ENCODE measurements around the gene TGFBR3. TPM values are rescaled to one million over a fixed set of nuclear protein-coding genes. Genes with fewer than 3 reads are reported as not detected.

The TGFBR3 gene
- total RNA-seq, 2 donors from 2014 or later, result 14.4 to 27.8 TPM

GRCh38 chr1:91714867-91715381, 171.0 kb downstream of the TGFBR3 start:
- no peak for DNase-seq
- no peak for ATAC-seq
- intact Hi-C loops (cut with DNase I, micrococcal nuclease), result no loop called here

DNA sequence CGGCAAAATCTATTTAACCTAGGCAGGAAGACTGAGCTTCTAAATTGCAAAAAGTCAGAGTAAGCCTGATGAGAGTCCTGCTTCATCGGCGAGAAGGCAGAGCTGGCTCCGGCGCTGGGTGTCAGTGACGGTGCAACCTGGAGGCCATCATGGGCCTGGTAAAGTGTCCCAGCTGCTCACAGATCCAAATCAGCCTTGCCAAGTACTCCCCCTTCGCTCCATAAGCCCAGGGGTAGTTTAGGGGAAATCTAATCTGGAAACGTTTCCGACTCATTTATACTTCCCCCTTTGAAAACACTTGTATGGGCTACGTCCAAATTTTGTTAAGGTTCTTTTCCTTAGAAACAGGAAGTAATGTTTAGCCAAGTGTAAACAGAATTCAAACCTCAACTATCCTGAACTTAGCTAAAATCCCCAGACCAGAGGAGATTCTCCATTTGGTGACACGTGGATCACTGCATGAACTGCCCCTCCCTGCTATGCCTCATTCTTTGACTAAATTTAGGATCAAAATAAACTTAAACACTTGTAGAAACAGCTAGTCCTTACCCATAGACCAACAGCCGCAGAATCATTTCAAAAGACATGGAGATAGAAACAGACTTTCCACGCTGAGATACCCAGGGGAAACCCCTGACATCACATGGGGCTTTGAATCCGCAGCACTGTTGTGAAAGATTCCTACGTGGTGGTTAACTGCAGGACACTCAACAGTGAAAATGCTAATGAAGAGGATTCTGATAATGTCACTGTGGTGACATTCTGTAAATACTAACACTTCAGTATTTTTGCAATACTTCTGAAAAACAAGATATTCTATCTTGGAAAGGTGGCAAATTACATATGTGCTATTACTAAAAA, 172.7 kb downstream of the TGFBR3 start:
- ATAC-seq (no peak), DNase-seq (no peak)
- intact Hi-C loops (cut with DNase I, micrococcal nuclease), result no loop called here

GRCh38 chr1:91712393-91712792, 173.6 kb downstream of the TGFBR3 start:
- DNase-seq (no peak), ATAC-seq (no peak)
- intact Hi-C loops (cut with DNase I, micrococcal nuclease), result no loop called here

- intact Hi-C loops (cut with DNase I, micrococcal nuclease), result no loop called here
- no peak for DNase-seq
- ATAC-seq, result no peak
Measured at GRCh38 chr1:91711504-91712247, 174.3 kb downstream of the TGFBR3 start.

- ATAC-seq (no peak), DNase-seq (no peak)
- intact Hi-C loops (cut with DNase I, micrococcal nuclease), result no loop called here
Measured at GRCh38 chr1:91710261-91710660, 175.7 kb downstream of the TGFBR3 start.

DNA sequence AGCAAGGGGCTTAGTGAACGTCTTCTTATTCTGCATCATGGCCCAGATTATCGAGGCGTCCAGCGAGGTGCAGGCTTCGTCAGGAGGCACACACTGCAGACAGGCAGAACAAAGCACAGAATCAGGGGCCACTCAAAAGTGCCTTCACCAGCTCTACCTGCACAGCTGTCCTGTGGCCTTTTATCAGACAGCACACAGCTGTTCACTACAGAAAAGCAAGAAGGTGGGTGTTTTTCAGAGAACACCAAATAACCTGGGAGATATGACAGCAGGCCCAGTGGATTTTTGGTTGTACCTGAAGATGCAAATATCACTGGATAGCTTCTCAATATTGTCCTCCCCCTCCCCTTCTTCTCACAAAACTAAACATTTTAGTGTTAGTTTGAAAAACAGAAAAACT, 177.3 kb downstream of the TGFBR3 start:
- intact Hi-C loops (cut with DNase I, micrococcal nuclease), result no loop called here
- no peak for ATAC-seq

GRCh38 chr1:91707890-91708218, 178.1 kb downstream of the TGFBR3 start:
- peak; percentile 61 for ATAC-seq
- intact Hi-C loops (cut with DNase I, micrococcal nuclease), result no loop called here
- no peak for DNase-seq

More for the DNA sequence above, 177.3 kb downstream of the TGFBR3 start:
- no peak for DNase-seq

DNA sequence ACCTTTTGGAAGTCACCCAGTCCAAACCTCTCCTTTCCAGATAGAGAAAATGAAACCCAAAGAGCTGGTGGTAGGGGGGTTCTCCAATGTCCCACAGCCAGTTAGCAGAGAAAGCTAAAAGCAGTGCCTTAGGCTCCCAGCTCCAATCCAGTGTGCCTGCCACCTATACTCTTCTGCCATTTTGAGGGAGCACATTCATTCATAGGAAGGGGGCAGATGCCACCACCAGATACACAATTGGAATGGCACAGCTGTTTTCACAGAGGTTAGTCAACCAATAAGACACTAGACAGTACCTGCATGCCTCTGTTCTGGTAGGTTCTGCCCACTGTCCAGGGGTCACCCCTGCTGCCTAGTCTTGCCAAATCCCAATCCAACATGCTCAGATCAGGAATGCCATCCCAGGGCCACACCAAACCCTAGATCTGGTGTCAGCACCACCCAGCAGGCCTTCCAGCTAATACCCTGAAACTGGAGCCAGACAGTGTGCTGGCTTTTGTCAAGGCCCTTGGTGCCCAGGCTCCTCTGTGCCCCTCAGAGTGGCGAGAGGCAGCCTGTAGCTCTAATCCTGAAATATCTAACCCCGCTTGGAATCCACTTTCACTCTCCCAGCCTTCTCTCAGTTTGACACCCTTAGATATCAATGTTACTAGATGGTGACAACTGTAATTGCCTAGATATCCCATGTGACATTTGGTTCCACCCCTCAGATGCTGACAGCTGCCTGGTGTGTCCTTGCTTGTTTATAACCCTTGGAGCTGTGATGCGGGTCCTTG, 178.6 kb downstream of the TGFBR3 start:
- ATAC-seq (no peak), DNase-seq (no peak)
- intact Hi-C loops (cut with DNase I, micrococcal nuclease), result no loop called here

GRCh38 chr1:91706140-91706957, 179.6 kb downstream of the TGFBR3 start:
- DNase-seq (no peak), ATAC-seq (no peak)
- intact Hi-C loops (cut with DNase I, micrococcal nuclease), result no loop called here

GRCh38 chr1:91704746-91705145, 181.2 kb downstream of the TGFBR3 start:
- ATAC-seq, result no peak
- DNase-seq, result no peak
- intact Hi-C loops (cut with DNase I, micrococcal nuclease), result no loop called here

DNA sequence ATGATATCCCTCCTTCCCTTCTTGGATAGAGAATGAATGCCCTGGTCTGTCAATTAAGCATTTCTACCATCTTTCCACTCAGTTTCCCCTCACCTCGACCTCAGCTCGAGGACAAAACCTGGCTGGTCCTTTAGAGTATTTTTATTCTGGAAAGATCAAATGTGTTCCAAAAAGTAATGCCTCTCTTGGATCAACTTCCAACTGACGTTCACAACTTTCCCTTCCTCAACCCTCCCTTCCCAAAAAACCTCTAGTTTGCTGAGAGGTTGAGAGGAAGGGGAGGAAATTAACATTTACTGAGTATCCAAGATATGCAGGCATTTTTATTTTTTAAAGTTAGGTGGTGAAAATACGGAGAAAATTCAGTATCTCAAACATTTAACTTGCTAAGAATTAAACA, 182.9 kb downstream of the TGFBR3 start:
- ATAC-seq (no peak), DNase-seq (no peak)
- intact Hi-C loops (cut with DNase I, micrococcal nuclease), result no loop called here

DNA sequence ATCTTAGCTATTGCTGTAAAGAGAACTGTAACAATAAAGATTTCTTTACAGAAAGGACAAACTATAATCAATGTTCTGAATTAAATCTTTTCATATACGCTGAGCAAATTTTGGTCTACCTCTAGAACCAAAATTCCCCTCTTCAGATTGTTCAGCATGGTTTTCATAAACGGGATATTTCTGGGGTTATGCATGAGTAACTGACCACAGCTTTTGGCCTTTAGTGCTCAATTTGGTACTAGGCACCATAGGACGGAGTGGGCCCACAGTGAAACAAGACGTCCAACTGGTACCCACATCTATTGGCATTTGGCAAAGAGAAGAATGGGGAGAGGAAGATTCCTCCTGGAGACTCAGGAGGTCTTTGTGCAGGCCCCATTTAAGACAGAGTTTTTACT, 184.5 kb downstream of the TGFBR3 start:
- intact Hi-C loops (cut with DNase I, micrococcal nuclease), result no loop called here
- ATAC-seq, result no peak
- DNase-seq, result no peak

- no peak for ATAC-seq
- intact Hi-C loops (cut with DNase I, micrococcal nuclease), result no loop called here
- no peak for DNase-seq
Measured at GRCh38 chr1:91700771-91701471, 185.0 kb downstream of the TGFBR3 start.

- DNase-seq (no peak), ATAC-seq (no peak)
- intact Hi-C loops (cut with DNase I, micrococcal nuclease), result no loop called here
Measured at GRCh38 chr1:91700332-91700731, 185.6 kb downstream of the TGFBR3 start.

DNA sequence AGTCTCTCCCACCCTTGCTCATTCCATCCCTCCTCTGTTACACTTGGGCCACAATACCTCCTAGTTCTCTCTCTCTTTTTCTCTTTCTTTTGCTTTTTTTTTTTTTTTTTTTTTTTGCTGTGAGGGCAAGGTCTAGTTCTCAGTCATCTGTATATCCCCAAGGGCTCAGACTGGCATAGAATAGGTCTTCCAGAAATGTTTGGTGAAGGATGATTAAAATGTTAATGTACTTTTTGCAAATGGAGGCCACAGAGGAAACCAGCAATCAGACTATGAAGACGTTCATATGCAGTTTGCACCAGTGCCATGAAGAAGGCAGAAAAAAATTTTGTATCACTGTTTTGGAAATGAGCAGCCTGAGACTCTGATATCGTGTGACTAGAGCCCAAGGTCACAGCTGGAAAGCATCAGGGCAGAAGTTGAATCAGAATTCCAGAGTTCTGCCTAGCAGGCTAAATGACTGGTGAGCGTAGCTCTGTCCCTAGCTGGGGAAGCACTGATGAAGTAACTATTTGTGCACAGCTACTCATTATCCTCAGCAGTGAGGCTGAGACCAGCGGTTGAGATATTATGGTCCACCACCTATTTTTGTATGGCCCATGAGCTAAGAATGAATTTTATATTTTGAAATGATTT, 186.5 kb downstream of the TGFBR3 start:
- ATAC-seq (no peak), DNase-seq (no peak)
- intact Hi-C loops (cut with DNase I, micrococcal nuclease), result loop anchor here in 1 of 2 donors (10.0 kb wide), 1 partner anchor 185 kb away; the partner anchor contains the start of gene TGFBR3

DNA sequence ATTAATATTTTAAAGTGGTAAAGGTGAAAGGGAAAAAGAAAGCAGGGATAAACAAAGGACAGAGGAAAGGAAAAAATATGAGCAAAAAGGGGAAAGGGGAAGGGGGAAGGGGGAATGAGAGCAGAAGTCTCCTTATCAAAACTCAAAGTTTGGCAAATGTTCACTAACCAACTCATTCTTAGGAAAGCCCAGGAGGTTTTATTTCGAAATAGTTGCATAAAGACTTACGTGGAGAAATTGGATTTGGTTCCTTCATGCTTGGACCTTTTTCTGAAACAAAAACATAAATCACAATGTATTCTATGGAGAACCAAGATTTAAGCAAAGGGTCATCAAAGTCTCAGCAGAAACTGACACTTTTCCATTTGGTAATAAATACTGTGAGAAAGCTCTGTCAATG, 188.1 kb downstream of the TGFBR3 start:
- DNase-seq (no peak), ATAC-seq (no peak)
- intact Hi-C loops (cut with DNase I, micrococcal nuclease), result loop anchor here in 1 of 2 donors (10.0 kb wide), 1 partner anchor 187 kb away; the partner anchor contains the start of gene TGFBR3

DNA sequence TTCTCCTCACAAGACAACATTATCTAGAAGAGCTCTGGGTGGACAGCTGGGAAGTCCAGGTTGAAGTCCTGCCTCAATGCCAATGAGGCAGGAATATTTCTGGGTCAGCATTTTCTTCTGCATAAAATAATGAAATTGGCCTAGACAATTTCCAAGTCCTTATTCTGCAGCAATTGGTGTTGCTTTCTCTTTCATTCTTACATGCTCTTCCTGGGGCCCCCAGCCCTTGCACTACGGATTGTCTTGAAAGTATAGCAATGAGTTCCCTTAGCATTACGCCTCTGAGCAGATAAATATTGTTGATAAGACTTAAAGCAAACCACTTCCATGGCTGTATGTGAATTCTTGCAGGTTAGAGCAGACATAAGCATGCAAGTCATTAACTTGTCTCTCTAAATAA, 188.5 kb downstream of the TGFBR3 start:
- no peak for ATAC-seq
- intact Hi-C loops (cut with DNase I, micrococcal nuclease), result loop anchor here in 1 of 2 donors (10.0 kb wide), 1 partner anchor 187 kb away; the partner anchor contains the start of gene TGFBR3

More for the DNA sequence above, 188.5 kb downstream of the TGFBR3 start:
- DNase-seq, result no peak
